Activated CD4-positive, CD25-positive, alpha-beta regulatory T cell (primary cell): ENCODE data around the gene TRPM3.

ENCODE experiments used
- DNase-seq, 4 experiments: peaks; one replicate each; lab custom pipeline; 2025; lab: John Stamatoyannopoulos, UW

TRPM3 gene

GRCh38 chr9:70484232-70485130 lies 636.9 kb downstream of the TRPM3 start:
- DNase-seq: no peak

GRCh38 chr9:70481471-70481870 lies 640.0 kb downstream of the TRPM3 start:
- DNase-seq: no peak

GRCh38 chr9:70480405-70480980 lies 640.9 kb downstream of the TRPM3 start:
- no peak for DNase-seq

GRCh38 chr9:70479880-70480291 lies 641.5 kb downstream of the TRPM3 start:
- DNase-seq: no peak
